Stimulated activated CD8-positive, alpha-beta memory T cell treated with anti-CD3 and anti-CD28 coated beads, Interleukin-15, amount 100 ng/mL, for 4 hours (primary cell): ENCODE data around the gene GARS1.

Experiments used
- DNase-seq, 2 donors: peaks; one replicate each; pipeline ENCODE4 v3.0.0-alpha.2; 2020; ENCODE audit warnings: low read depth in 2 of 2

Gene GARS1

DNA sequence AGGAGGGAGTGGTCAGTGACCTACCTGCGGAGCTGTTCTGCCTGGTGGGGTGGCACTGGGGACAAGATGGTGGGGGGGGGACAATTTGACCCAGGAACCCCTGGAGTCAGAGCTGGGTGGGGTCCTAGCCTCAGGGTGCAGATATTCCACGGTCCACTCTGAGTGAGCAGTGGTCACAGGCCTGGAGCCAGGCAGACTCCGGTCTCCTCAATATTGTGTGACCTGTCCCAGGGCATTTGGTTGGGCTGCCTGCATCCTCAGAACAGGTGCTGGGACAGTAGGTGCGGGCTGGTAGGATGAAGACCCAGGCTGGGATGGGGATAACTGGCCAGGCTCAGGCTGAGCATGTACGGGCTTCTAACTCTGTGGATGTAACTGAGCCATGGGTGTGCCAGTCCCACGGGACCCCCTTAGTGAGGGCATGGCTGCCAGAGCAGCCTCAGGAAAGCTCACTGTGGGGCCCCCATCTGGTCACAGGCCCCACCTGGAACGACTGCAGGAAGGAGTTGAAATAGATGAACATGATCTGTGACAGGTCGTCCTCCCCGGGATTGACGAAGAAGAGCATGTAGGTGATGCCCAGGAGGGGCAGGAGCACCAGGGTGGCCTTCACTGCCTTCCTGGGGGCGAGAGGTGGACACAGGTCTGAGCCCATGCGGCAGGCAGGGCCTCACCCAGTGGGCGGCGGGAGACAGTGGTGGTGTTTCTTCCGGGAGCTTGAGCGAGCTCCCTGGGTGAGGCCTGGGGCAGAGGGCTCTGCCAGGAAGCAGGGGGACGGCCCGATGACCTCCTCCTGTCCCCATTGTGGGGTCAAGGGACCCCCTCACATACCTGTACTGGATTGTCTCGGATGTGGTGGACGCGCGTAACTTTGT is 60.7 kb downstream of the GARS1 start:
- DNase-seq = no peak

DNA sequence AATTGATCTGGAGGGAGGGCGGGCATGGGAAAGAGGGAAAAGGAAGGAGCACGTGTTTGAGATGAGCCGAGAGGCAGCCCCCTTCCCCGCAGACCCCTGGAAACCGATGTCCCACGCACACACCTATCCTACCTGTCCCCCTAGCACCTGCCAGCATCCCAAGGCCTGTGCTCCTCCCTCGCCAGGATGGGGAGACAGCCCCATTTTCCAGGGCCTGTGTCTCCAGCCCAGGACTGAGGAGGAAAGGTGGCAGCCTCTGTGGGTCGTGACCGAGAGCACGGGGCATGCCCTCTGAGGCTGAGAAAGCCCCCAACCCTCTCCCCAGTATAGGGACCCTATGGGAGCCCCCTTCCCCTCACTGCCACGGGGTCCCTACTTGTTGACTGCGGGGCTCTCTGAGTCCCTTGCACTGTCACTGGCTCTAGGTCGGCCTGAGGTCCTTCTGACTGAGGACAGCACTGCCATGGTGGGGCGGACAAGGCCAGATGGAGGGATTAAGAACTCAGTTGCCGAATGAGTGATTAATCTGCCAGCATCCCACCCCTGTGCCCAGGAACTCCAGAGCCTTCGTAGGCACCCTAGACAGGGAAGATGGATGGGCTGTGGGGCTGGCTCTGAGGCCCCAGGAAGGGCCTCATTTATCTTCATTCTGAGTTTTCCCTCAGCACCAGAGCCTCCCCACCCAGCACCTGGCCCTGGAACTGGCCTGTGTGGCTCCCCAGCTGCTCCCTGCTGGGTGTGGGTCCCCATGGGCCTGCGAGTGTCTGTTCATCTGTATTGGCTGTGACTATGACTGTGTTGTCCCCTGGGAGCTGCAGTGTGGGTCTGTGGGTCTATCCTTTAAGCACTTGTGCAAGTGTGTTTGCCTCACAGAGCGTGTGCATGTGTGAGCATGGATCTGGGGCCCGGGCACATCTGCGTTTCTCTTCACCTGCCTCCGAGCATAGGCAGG is 61.6 kb downstream of the GARS1 start:
- no peak for DNase-seq

DNA sequence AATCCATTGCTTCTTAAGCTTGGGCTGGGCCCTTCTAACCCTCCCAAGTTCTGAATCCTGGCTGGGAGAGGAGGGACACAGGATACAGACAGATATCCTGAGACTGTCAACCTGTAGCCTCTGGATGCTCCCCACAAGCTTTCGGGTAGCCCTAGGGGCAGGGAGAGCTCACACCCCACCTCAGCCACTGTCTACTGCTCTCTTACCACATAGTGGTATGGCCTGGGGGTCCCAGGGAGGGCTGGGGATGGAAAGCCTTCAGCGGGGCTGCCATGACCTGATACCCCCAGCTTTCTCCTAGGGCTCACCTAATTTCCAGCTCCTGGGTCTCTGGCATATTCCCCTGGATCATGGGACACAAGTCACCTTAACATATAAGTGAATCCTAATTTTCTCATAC is 62.5 kb downstream of the GARS1 start:
- no peak for DNase-seq

DNA sequence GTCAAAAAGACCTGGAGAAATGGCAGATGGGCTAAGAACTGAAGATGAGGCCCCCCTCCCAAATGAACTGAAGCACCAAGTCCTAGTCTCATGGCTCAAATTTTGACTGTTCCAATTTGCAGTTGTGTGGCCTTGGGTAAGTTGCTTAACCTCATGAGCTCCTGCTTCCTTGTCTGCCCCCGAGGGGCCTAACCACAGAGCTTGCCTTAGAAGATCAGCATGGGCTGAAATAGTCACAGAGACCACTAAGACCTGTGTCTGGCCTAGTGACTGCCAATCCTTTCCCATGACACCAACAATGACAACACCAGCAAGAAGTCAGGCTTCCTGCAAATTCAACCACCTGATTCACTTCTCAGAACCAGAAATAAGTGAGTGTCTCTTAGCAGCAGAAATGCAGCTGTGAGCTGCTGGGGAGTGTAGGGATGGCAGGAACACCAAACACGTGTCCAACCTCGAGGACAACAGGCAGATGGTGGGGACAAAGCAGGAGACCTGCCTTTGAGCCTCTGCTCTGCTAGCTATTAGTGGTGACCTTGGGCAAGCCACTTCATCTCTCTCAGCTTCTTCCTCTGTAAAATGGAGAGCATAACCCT is 63.9 kb downstream of the GARS1 start:
- no peak for DNase-seq

DNA sequence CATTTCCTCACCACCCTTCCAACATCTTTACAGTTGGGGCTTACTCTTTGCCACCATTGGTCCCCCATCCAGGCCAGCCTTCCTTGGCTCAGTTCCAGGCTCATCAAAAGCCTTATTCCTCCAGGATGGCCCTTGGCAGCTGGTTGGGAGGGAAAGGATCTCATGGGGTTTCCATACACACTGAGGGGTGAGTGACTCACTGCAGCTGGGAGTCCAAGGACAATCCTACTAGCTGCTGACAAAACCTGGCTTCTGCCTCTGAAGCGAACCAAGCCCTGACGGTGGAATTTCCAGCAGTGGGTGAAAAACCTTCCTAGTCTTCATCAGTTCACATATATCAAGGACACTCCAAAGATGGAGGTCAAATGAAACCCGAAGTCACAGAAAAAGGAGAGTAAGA is 64.6 kb downstream of the GARS1 start:
- DNase-seq = no peak

DNA sequence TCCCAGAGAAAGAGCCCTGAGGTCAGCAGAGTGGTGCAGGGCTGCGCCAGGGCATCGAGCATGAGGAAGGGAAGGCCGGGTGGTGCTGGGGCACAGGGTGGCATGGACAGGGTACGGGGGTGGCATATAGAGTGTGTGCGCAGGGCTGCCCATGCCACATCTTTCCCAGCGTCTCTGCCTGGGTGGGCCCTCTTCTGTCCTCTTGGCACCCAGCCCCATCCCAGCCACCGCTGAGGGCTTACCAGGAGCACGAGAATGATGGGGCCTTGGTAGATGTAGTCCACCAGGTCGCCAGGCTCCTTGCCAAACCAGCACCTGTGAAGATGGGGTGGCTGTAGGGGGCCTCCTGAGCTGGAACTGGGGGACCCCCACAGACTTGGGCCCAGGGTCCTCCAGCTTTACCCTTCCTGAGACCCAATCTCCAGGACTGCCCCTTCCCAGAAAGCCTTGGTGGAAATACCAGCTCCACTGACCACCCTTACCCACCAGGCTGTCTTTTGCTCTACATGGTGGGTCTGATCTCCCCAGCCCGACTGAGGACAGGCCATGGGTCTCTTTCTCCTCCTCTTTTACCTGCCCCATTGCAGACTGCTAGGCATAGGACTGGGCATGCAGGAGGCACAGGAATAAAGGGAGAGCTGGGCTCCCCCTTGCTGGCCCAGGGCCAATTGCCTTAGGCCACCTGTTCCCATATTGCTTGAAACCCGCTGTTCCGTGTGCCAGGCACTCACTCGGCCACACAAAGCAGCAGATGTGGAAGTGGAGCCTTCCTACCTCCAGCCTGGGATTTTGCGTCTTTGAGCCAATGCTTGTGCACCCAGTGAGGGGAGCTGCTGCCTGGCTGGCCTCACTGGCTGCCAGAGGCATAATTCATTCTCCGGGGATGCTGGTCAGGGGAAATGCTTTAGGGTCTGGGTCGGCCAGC is 65.9 kb downstream of the GARS1 start:
- no peak for DNase-seq

DNA sequence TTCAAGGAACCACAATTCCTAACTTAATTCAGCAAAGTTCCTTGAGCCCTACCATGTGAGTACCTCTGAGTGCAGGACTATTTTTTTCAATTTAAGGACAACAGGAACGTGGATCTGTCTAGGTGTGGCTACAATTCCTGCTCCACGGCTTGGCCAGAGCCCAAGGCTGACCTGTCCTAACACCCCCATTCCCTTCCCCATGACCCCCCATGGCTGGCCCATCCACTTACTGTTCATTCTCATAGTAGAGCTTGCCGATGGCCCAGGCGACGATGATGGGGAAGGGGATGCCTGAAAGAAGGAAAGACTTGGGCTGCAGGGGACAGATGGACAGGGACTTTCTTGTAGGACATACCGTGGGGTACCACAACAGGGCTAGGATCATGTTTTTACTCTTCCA is 67.2 kb downstream of the GARS1 start:
- DNase-seq = no peak

DNA sequence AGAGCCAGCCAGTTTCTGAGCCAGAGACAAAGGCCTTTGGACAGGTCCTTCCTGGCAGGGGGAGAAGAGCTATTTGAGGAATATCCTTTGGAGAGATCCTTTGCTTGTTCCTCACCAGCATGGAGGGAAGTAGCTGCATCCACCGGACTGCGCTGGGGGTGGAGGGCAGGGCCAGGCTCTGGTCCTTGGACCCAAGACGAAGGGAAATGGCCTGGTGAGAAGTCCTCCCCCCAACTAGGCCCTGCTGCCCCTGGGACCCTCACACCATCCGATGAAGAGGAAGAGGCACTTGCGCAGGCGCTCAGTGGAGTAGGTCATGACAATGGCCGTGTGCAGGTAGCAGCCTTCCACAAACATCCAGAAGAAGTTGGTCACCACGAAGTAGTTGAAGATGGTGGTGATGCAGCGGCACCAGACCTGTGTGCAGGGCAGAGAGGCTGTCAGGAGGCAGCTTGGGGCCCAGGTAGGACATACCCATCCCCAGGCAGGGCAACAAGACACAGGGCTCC is 67.8 kb downstream of the GARS1 start:
- DNase-seq = no peak

DNA sequence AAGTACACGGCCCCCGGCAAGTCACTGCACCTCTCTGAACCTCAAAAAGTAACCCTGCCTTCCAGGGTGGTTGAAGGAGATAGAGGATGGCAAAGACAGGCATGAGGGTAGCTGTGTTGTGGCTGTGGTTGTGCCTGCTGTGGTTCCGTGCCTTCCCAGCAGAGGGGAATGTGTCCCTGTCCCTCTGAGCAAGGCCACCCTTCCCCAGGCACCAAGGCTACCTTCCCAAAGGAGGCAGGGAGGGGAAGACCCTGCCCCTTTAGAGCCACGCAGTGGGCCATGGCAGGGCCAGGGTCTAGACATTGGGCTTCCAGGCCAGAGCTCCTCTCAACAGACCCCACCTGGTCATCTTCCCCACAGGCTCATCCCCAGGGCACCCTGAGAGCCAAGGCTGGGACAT is 68.7 kb downstream of the GARS1 start:
- DNase-seq = no peak

DNA sequence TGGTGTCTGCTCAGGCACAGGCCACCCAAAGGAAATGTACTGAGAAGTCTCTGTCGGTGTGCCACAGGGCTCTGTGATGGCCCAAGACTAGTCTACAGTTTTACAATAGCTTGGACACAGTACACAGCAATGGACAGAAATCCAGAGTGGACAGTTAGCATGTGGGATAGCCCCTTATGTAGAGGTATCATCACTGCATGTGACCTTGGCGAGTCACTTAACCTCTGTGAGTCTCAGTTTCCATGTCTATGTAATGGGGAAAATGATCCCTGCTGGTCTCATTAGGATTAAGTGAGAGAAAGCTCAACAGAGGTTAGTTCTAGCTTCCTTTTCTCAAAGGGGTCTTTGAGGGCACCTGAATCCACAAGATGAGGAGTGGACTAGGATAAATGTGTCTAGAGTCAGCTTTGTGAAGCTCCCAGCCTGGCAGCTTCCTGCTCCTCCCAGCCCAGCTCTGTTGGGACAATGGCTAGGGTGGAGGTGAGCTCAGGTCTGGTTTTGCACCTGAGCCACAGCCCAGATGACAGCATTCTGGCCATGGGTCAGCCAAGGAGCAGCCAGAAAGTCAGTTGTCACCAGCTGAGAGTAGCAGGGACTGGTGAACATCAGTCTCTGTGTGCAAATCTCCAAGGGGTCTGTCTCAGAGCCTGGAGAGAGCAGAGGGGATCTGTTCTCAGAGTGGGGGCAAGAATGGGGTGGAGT is 69.7 kb downstream of the GARS1 start:
- no peak for DNase-seq

DNA sequence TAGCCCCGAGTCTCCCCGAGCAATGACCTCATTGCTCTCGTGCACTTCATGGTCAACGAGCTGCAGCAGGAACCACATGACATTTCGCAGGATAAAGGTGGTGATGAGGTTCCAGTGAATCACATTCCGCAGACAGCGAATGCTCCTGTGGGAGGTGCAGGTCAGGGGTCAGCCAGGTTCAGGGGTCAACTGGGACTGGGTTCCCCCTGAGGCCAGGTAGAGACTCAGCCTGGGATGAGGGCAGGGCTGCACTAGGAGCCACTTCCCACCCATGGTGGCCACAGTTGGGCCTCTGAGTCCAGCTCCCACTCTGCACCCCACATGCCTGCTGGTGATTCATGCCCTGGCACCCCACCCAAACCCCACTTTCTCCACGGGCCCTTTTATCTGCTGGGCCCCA is 70.4 kb downstream of the GARS1 start:
- no peak for DNase-seq

DNA sequence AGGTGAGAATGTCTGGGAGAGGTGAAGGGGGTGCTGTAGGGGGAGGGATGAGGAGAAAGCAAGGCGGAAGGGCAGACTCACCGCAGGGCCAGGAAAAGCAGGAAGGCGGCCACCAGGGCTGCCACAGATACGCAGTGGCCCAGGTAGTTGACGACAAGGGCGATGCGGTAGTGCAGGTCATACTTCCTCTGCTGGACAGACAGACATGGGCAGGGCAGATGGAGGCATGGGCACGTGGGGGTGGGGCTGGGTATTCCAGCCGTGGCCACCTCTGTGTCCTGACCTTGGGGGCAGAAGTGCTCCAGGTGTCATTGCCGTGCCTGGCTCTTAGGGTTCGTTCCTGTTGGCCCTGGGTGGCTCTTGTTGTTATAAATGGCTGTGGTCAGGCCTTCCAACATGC is 70.8 kb downstream of the GARS1 start:
- DNase-seq = no peak

DNA sequence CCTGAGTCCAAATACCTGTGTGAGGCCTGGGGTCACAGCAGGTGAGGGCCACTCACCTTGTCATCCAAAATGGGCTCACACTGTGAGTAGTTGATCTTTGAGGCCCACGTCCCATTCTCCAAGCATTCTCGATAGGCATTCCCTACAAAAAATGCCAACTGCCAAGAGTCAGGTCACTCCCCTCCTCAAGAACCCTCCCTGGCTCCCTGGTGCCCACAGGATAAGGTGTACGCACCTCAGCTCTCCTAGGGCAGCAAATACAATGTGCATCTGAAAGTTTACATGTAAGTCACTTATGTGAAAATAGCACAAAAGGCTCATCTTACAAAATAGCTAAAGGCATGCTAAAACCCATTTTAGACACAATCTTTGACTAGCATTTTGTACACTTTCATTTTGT is 72.5 kb downstream of the GARS1 start:
- no peak for DNase-seq

DNA sequence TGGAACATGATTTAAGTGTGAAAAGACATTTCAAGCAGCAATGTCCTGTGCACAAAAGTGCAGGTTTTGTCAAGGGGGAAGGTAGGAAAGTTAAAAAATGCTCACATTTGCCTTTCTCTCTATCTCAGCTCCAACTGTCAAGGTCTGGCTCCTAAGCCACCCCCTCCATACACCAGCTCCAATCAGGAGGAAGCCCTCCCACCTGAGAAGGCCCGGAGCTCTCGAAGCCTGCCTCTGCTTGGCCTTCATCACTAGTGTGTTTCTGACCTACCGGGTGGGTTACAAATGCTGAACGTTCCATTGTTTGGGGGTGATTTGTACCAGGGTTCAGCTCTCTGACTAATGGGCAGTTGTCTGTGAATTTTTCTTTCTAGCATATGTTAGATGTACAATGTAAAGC is 73.4 kb downstream of the GARS1 start:
- DNase-seq = no peak

DNA sequence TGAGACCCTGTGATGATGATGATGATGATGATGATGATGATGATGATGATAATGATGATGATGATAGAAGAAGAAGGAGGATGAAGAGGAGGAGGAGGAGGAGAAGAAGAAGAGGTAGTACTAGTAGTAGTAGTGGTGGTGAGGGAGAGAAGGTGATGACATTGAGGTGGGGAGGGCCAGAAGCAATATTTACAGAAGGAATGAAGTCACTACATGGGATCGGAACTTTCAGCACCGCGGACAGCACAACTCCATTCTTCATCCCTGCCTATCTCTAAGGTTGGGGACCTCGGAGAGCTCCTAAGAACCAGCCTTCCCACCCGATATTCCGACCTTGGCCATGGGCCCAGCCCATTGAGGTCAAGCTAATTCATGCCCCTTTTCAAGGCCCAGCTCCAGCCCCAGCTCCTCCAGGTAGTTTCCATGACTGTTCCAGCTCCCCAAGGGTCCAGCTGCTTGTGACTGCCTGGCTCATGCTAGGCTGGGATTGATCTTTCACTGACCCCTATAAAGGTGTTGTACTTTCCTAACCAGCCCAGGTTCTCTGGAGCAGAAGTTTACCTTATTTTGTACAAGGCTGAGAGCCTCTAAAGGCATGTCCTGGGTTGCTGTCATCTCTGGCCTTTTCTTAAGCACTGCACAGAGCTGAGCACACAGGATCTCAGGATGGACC is 77.3 kb downstream of the GARS1 start:
- no peak for DNase-seq

DNA sequence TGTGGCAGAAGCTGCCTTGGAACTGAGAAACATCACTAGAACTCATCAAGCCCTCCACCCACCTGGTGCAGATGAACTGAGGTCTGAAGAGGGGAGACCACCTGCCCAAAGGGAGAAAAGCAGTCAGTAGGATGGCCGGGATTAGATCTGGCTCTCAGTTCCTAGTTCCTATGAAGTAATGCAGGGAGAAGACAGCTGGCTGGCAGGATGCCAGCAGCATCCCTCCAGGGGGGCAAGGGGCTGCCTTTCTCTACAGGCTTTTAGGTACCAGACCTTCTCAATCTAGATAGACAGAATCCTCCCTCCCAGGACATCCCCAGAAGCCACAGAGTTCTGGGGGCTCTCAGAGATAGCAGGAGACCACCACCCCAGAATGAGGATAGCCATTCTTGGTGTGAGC is 79.7 kb downstream of the GARS1 start:
- no peak for DNase-seq

DNA sequence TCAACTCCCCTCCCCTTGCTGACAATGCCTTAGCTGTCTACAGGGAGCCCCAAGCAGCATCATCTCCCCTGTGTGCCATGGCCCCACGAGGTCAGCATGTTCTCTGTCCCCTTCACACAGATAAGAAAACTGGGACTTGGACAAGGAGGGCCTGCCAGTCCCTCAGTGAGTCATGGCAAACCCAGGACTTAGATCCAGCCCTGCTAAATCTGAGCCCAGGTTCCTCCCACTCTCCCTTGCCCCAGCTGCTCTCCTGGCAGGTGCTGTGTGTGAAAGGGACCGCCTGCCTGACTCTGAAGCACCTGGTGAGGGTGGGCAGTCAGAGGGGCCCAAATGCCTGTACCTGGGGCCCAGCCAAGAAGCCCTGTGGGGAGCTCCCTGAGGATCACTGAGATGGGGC is 80.2 kb downstream of the GARS1 start:
- no peak for DNase-seq

DNA sequence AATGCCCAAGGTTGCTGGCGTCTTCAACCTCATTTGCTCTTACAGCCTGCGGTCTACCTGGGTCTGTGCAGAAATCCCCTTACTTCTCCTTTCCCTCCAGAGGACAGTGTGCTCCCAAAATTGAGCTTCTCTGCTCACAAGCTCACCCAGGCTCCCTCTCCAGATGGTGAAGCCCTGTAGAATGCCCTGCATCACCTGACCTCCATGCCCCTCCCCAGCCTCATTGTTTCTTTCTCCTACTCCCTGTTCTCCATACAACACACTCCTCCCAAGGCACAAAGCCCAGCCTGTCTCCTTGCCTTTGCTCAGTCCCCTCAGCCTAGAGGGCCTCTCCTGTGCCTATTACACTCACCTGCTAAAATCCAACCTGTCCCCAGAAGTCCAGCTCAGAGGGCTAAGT is 84.1 kb downstream of the GARS1 start:
- no peak for DNase-seq

DNA sequence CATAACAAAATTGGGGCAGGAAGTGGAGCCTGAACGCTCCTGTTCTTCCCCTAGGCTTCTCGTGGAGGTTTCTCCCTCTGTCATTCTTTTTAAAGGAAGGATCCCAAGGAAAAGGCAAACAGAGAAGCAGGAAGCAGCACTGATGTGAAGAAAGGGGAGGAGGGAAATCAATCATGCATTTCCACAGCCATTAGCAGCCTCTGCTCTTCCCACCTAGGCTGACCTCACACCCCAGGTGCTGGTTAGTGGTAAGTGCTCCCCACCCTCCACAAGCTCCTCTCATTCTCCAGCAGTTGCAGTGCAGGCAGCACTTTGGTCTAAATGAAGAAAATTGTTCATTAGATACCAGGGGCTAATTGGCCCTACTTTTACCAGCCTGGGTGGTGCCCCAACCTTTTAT is 85.0 kb downstream of the GARS1 start:
- no peak for DNase-seq

DNA sequence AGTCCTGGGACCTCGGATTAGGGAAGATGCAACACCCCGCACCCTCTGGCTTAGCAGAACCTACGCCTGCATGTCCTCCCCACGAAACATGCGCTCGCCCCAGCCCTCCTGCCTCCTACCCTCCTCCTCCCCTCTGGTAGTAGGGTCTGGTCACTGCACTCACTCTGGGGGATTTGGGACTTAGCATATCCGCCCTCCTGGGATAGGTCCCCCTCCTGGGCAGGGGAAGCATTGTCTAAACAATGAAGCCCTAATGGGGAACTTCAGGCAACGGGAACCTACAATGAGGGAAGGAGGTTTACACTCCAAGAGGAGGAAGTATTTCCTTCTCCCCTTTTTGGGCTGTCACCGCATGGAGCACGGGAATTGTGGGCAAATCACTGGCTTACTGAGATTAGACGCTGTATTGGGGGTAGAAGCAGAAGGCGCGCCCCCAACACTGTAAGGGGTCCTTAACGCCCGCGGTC is 86.7 kb downstream of the GARS1 start:
- no peak for DNase-seq
